DMS 273 (cell line): ENCODE results near the gene HOXC10.

Experiments
- DNase-seq: peaks from one replicate; lab custom pipeline; 2025; ENCODE audit not compliant: unreplicated experiment; lab: John Stamatoyannopoulos, UW

The HOXC10 gene

GRCh38 chr12:54002278-54002914, 17.4 kb downstream of the HOXC10 start:
- DNase-seq: no peak

- DNase-seq: no peak
Observed at GRCh38 chr12:54002915-54003389, 18.0 kb downstream of the HOXC10 start.

GRCh38 chr12:54003625-54004024, 18.7 kb downstream of the HOXC10 start:
- no peak for DNase-seq

GRCh38 chr12:54004063-54004840, 19.3 kb downstream of the HOXC10 start:
- DNase-seq: peak; percentile 26

GRCh38 chr12:54004841-54005530, 20.0 kb downstream of the HOXC10 start:
- DNase-seq: no peak

GRCh38 chr12:54005531-54005852, 20.5 kb downstream of the HOXC10 start:
- no peak for DNase-seq

GRCh38 chr12:54005853-54006558, 21.1 kb downstream of the HOXC10 start:
- peak; percentile 90 for DNase-seq

GRCh38 chr12:54006559-54007220, 21.7 kb downstream of the HOXC10 start:
- DNase-seq: no peak

GRCh38 chr12:54007538-54008259, 22.8 kb downstream of the HOXC10 start:
- DNase-seq: no peak

- DNase-seq: no peak
Observed at GRCh38 chr12:54008260-54008552, 23.3 kb downstream of the HOXC10 start.

GRCh38 chr12:54009171-54010052, 24.5 kb downstream of the HOXC10 start:
- DNase-seq: peak; percentile 64

- DNase-seq: no peak
Observed at GRCh38 chr12:54010053-54010971, 25.4 kb downstream of the HOXC10 start.

GRCh38 chr12:54010972-54011664, 26.2 kb downstream of the HOXC10 start:
- no peak for DNase-seq

- DNase-seq: no peak
Observed at GRCh38 chr12:54011665-54012532, 27.0 kb downstream of the HOXC10 start.

- DNase-seq: no peak
Observed at GRCh38 chr12:54012631-54013409, 27.9 kb downstream of the HOXC10 start.

- no peak for DNase-seq
Observed at GRCh38 chr12:54014377-54015017, 29.6 kb downstream of the HOXC10 start.
